GM13977 (cell line): ENCODE results near the gene UBE2D4.

ENCODE experiments used
- DNase-seq: peaks from one replicate; pipeline ENCODE4 v3.0.0; 2012; ENCODE audit warnings: low spot score
- in situ Hi-C: fragments of 300-500 bp; cut with MboI; formaldehyde crosslinking; loops from one replicate; pipeline ENCODE4 v1.12.0; 2022; ENCODE audit warnings: low sequenced_read_pairs, low pct_unique_long_range_greater_than_20kb, mixed read lengths, inconsistent platforms; ENCODE audit not compliant: unreplicated experiment
- TF ChIP-seq, protein P1 (sequence below): IDR thresholded peaks from 2 replicates; pipeline ENCODE4 v1.5.1; 2012; ENCODE audit warnings: mild to moderate bottlenecking, control low read depth; ENCODE audit not compliant: insufficient read depth; ENCODE audit errors: extremely low read depth, missing control alignments

The UBE2D4 gene

GRCh38 chr7:43931346-43931745 lies 5.1 kb downstream of the UBE2D4 start:
- TF ChIP-seq, protein P1, sequence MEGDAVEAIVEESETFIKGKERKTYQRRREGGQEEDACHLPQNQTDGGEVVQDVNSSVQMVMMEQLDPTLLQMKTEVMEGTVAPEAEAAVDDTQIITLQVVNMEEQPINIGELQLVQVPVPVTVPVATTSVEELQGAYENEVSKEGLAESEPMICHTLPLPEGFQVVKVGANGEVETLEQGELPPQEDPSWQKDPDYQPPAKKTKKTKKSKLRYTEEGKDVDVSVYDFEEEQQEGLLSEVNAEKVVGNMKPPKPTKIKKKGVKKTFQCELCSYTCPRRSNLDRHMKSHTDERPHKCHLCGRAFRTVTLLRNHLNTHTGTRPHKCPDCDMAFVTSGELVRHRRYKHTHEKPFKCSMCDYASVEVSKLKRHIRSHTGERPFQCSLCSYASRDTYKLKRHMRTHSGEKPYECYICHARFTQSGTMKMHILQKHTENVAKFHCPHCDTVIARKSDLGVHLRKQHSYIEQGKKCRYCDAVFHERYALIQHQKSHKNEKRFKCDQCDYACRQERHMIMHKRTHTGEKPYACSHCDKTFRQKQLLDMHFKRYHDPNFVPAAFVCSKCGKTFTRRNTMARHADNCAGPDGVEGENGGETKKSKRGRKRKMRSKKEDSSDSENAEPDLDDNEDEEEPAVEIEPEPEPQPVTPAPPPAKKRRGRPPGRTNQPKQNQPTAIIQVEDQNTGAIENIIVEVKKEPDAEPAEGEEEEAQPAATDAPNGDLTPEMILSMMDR, result no peak
- in situ Hi-C loops, result no loop called here
- no peak for DNase-seq

- TF ChIP-seq, protein P1, result no peak
- in situ Hi-C loops, result no loop called here
- DNase-seq, result no peak
Observed at GRCh38 chr7:43933902-43934560, 7.8 kb downstream of the UBE2D4 start.

DNA sequence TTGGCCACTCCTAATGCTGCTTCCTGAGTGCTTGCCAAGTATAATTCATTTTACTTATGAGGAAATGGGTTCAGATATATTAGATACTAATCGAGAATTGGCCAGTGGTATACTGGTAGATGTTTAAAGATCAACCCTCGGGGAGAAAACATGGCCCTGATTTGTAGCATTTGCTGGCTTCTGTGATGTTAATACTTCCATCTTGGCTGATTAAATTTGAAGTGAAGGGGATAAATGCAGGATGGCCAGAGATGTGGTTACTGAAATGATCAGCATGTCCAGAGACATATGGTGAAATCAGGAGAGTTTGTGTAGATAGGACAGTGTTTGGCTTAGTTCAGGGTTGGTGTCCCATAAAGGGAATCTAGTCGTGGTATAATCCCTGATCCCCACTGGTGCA lies 11.2 kb downstream of the UBE2D4 start:
- DNase-seq, result no peak
- TF ChIP-seq, protein P1, result no peak

GRCh38 chr7:43938892-43939482 lies 12.8 kb downstream of the UBE2D4 start:
- no peak for DNase-seq
- in situ Hi-C loops, result no loop called here
- TF ChIP-seq, protein P1, result no peak

More for the DNA sequence above, 11.2 kb downstream of the UBE2D4 start:
- in situ Hi-C loops, result no loop called here

- in situ Hi-C loops, result no loop called here
- TF ChIP-seq, protein P1, result no peak
- no peak for DNase-seq
Observed at GRCh38 chr7:43942250-43942649, 16.0 kb downstream of the UBE2D4 start.

DNA sequence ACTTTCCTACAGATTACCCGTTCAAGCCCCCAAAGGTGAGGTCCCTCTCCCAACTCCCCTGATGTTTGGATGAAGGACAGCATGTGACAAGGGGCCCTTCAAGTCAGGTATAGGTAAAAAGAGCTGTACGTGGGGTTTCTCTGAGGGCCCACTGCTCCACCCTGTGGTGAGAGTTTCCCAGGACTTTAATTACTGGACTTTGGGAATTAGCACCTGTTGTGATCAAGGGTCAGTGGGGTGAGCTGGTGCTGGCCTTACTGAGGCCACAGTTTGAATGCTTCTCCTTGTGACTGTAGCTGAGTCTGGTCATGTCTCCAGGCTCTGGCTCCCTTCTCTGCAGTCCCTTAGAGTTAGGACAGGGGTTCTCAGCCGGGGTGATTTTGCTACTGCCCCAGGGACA lies 16.8 kb downstream of the UBE2D4 start:
- in situ Hi-C loops, result no loop called here
- TF ChIP-seq, protein P1, result no peak
- DNase-seq, result no peak
